Measurements from ENCODE around the gene ZNF274.
A peak's percentile ranks its signal among the peaks of the same experiment; 100 is the strongest.
"Not testable (repeated sequence)": the region's sequence is repeated elsewhere in the genome, so short reads cannot be mapped to it uniquely, and the experiment has no call there.

The ZNF274 gene

DNA sequence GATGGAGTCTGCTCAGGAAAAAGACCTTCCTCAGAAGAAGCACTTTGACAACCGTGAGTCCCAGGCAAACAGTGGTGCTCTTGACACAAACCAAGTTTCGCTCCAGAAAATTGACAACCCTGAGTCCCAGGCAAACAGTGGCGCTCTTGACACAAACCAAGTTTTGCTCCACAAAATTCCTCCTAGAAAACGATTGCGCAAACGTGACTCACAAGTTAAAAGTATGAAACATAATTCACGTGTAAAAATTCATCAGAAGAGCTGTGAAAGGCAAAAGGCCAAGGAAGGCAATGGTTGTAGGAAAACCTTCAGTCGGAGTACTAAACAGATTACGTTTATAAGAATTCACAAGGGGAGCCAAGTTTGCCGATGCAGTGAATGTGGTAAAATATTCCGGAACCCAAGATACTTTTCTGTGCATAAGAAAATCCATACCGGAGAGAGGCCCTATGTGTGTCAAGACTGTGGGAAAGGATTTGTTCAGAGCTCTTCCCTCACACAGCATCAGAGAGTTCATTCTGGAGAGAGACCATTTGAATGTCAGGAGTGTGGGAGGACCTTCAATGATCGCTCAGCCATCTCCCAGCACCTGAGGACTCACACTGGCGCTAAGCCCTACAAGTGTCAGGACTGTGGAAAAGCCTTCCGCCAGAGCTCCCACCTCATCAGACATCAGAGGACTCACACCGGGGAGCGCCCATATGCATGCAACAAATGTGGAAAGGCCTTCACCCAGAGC lies 29.6 kb downstream of the ZNF274 start:
- no peak for DNase-seq

- DNase-seq = no peak
Measured at GRCh38 chr19:58213075-58213369, 30.2 kb downstream of the ZNF274 start.

DNA sequence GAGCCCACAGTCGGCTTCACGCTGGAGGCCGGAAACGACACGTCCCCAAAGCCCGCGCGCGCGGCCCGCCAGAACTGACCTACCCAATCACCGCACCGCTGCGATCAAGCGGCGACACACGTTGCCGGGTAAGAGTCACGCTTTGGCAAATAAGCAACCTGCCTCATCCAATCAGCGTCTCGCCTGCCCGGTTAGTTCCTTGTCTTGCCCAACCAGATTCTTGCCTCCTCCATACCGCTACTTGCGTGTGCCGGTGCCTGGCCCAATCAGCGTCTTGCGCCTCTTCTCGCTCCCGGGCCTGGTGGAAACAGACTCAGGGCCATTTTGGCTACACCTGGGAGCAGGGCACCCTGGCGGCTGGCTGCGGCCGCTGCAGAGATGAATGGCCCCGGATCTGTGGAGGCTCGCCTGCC lies 34.2 kb downstream of the ZNF274 start:
- DNase-seq = no peak

- DNase-seq = no peak
Measured at GRCh38 chr19:58217607-58218391, 34.9 kb downstream of the ZNF274 start.

- peak; percentile 29 for DNase-seq
Measured at GRCh38 chr19:58218899-58219298, 36.0 kb downstream of the ZNF274 start.

- no peak for DNase-seq
Measured at GRCh38 chr19:58227964-58228584, 45.2 kb downstream of the ZNF274 start.

GRCh38 chr19:58228585-58229254 lies 45.9 kb downstream of the ZNF274 start, which contains the start of gene ZNF544:
ZNF544 (plus strand) TSS chr19:58228914; CDS start chr19:58244024, 15,110 bp downstream.
- DNase-seq = peak; percentile 63

DNA sequence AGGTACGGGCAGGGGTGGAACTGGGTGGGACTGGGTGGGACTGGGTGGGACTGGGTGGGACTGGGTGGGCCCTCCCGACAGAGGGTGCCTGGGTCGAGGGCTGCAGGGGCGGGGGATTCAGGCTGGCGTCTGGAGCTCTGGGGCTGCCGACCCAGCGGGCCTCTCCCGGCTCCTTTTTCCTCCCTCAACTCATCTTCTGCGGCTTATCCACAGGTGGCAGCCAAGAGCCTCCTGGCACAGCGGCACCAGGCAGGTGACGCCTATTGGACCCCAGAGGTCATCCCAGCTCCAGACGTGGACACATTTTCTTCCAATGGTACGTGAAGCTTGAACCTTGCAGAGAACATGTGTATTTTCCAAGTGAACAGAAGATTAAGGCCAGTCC lies 46.4 kb downstream of the ZNF274 start:
- peak; percentile 15 for DNase-seq

DNA sequence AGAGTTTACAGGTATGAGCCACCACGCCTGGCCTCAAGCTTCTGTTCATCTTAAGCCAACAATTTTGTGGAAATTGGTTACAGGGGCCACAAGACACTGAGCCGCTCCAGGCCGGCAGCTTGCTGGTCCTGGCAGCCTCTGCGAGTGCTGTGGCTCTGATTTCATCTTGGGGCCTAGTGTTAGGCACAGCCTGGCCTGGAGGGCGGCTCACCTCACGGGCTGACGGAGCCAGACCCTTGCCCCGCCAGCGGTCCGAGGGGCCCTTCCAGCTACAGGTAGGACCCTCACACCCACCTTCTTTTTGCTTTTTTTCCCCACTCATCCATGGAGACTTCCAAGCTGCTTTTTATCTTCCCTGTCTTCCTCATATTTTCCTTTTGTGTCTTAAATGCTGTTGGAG lies 54.5 kb downstream of the ZNF274 start:
- no peak for DNase-seq

- no peak for DNase-seq
Measured at GRCh38 chr19:58243351-58243750, 60.5 kb downstream of the ZNF274 start.

- no peak for DNase-seq
Measured at GRCh38 chr19:58248886-58249285, 66.0 kb downstream of the ZNF274 start.

- no peak for DNase-seq
Measured at GRCh38 chr19:58252102-58252685, 69.3 kb downstream of the ZNF274 start.

DNA sequence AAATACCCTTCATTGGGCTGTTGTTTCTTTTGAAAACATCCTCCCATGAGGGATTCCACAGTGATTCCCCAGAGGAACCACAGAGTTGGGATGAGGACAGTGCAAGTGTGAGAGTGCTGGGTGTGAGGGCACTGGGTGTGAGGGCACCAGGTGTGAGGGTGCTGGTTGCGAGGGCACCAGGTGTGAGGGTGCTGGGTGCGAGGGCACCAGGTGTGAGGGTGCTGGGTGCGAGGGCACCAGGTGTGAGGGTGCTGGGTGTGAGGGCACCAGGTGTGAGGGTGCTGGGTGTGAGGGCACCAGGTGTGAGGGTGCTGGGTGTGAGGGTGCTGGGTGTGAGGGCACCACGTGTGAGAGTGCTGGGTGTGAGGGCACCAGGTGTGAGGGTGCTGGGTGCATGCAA lies 75.4 kb downstream of the ZNF274 start:
- not testable (repeated sequence) for DNase-seq

DNA sequence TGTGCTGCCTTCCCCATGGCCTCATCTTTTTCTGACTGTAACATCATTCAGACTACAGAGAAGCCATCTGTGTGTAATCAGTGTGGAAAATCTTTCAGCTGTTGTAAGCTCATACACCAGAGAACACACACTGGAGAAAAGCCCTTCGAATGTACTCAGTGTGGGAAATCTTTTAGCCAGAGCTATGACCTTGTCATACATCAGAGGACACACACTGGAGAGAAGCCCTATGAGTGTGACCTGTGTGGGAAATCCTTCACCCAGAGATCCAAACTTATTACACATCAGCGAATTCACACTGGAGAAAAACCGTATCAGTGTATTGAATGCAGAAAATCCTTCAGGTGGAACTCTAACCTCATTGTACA lies 78.7 kb downstream of the ZNF274 start:
- no peak for DNase-seq

DNA sequence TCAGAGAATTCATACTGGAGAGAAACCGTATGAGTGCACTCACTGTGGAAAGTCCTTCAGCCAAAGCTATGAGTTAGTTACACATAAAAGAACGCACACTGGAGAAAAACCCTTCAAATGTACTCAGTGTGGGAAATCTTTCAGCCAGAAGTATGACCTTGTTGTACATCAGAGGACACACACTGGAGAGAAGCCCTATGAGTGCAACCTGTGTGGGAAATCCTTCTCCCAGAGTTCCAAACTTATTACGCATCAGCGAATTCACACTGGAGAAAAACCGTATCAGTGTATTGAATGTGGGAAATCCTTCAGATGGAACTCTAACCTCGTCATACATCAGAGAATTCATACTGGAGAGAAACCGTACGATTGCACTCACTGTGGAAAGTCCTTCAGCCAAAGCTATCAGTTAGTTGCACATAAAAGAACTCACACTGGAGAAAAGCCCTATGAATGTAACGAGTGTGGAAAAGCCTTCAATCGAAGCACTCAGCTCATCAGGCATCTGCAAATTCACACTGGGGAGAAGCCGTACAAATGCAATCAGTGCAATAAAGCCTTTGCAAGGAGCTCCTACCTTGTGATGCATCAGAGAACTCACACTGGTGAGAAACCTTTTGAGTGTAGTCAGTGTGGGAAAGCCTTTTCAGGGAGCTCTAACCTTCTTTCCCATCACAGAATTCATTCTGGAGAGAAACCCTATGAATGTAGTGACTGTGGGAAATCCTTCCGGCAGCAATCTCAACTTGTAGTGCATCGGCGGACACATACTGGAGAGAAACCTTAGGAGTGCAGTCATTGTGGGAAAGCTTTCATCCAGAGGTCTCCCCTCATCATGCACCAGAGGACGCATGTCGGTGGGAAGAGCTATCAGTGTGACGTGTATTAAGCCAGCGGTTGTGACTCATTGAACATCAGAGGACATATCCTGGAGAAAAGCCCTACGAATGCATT lies 79.4 kb downstream of the ZNF274 start:
- no peak for DNase-seq

- DNase-seq = no peak
Measured at GRCh38 chr19:58262922-58263296, 80.0 kb downstream of the ZNF274 start.
